Activated CD8-positive, alpha-beta memory T cell treated with anti-CD3 and anti-CD28 coated beads, Interleukin-2, amount 50 U/mL, for 1 hour (primary cell): Measurements from ENCODE around the gene TOPBP1.
"Not testable (repeated sequence)": the region's sequence is repeated elsewhere in the genome, so short reads cannot be mapped to it uniquely, and the experiment has no call there.

Experiments used
- DNase-seq: peaks from one replicate; pipeline ENCODE4 v3.0.0-alpha.2; 2020; ENCODE audit errors: extremely low read depth

Gene TOPBP1

GRCh38 chr3:133674290-133674919 lies 12.7 kb upstream of the TOPBP1 start:
- no peak for DNase-seq

- DNase-seq: no peak
Measured at GRCh38 chr3:133673746-133674145, 12.0 kb upstream of the TOPBP1 start.

GRCh38 chr3:133672461-133672860 lies 10.7 kb upstream of the TOPBP1 start:
- DNase-seq: no peak

- no peak for DNase-seq
Measured at GRCh38 chr3:133670525-133670995, 8.8 kb upstream of the TOPBP1 start.

- DNase-seq: no peak
Measured at GRCh38 chr3:133669949-133670524, 8.3 kb upstream of the TOPBP1 start.

- DNase-seq: no peak
Measured at GRCh38 chr3:133667118-133667517, 5.4 kb upstream of the TOPBP1 start.

- DNase-seq: not testable (repeated sequence)
Measured at GRCh38 chr3:133665188-133665587, 3.4 kb upstream of the TOPBP1 start.

- peak; percentile 14 for DNase-seq
Measured at GRCh38 chr3:133663569-133664313, 2.0 kb upstream of the TOPBP1 start.

- DNase-seq: no peak
Measured at GRCh38 chr3:133662278-133662651, 524 bp upstream of the TOPBP1 start.

- DNase-seq: no peak
Measured at GRCh38 chr3:133659806-133660205, 1.9 kb downstream of the TOPBP1 start.

GRCh38 chr3:133655731-133656515 lies 5.8 kb downstream of the TOPBP1 start:
- DNase-seq: no peak

- no peak for DNase-seq
Measured at GRCh38 chr3:133649486-133650068, 12.2 kb downstream of the TOPBP1 start.

GRCh38 chr3:133644768-133645167 lies 17.0 kb downstream of the TOPBP1 start:
- no peak for DNase-seq

GRCh38 chr3:133643611-133644010 lies 18.1 kb downstream of the TOPBP1 start:
- no peak for DNase-seq

- no peak for DNase-seq
Measured at GRCh38 chr3:133641254-133641653, 20.5 kb downstream of the TOPBP1 start.

GRCh38 chr3:133633439-133633838 lies 28.3 kb downstream of the TOPBP1 start:
- DNase-seq: no peak

- DNase-seq: no peak
Measured at GRCh38 chr3:133629146-133629545, 32.6 kb downstream of the TOPBP1 start.

- DNase-seq: no peak
Measured at GRCh38 chr3:133627789-133628188, 34.0 kb downstream of the TOPBP1 start.

GRCh38 chr3:133620066-133620784 lies 41.5 kb downstream of the TOPBP1 start:
- no peak for DNase-seq

- no peak for DNase-seq
Measured at GRCh38 chr3:133611534-133611933, 50.2 kb downstream of the TOPBP1 start.

GRCh38 chr3:133610031-133610430 lies 51.7 kb downstream of the TOPBP1 start:
- no peak for DNase-seq
